ENCODE data around the gene MCF2L2. TPM values are rescaled to one million over a fixed set of nuclear protein-coding genes. Genes with fewer than 3 reads are reported as not detected.

The MCF2L2 gene
- total RNA-seq, 4 donors from 2014 or later: 0.59 to 4.1 (median 1.7) TPM

DNA sequence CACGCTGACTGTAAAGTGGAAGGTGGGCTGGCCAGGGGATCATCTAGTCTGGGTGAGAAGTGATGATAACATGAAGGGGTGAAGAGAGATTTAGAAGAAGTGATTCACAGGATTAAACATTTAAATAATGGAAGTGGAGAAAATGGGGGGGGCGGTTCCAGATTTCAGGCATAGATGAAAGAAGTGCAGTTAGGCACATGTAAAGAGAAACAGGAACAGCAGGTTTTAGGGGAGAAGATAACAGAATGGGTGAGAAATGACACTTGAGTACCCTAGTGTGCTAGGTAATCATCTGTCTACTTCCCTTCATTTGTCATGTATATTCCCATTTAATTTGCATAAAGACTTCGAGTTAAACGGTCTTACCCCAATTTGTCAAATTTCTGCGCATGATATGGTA, 160.1 kb downstream of the MCF2L2 start:
- Histone ChIP-seq H3K27ac (no peak overlapping the region), H3K4me3 (no peak overlapping the region), H3K4me1 (no peaks in the 10 kb centered on the region), H3K36me3 (no peaks in the 10 kb centered on the region), H3K9me3 (no peaks in the 10 kb centered on the region), H3K27me3 (no peaks in the 10 kb centered on the region)
- intact Hi-C loops (cut with DNase I; ENCODE audit: low total_unique reads): no loop called here
- no peak for TF ChIP-seq POLR2A (IDR thresholded peaks at IDR 0.05)
- TF ChIP-seq, protein P1, sequence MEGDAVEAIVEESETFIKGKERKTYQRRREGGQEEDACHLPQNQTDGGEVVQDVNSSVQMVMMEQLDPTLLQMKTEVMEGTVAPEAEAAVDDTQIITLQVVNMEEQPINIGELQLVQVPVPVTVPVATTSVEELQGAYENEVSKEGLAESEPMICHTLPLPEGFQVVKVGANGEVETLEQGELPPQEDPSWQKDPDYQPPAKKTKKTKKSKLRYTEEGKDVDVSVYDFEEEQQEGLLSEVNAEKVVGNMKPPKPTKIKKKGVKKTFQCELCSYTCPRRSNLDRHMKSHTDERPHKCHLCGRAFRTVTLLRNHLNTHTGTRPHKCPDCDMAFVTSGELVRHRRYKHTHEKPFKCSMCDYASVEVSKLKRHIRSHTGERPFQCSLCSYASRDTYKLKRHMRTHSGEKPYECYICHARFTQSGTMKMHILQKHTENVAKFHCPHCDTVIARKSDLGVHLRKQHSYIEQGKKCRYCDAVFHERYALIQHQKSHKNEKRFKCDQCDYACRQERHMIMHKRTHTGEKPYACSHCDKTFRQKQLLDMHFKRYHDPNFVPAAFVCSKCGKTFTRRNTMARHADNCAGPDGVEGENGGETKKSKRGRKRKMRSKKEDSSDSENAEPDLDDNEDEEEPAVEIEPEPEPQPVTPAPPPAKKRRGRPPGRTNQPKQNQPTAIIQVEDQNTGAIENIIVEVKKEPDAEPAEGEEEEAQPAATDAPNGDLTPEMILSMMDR (IDR thresholded peaks at IDR 0.05): no peak
- DNase-seq: no peak

DNA sequence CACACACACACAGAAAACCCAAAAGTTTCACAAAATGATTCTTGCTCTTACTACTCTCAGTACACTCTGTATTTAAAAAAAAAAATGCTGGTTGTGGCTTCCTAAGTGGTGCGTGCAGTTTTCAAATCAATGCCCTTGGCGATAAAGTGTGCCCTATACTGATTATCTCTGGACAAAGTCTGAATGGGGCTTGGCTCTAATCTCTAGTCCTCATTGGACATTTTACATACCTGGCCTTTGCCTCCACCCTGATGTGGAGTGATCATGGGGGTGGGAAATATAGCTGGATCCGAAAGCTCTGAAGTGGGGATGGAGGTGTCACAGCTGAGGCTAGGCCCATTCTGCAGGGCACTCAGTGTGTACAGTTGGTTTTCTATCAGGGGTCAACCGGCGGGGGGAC, 161.3 kb downstream of the MCF2L2 start:
- TF ChIP-seq, protein P1 (IDR thresholded peaks at IDR 0.05): no peak
- TF ChIP-seq POLR2A (IDR thresholded peaks at IDR 0.05): no peak
- no peaks in the 10 kb centered on the region for H3K9me3 ChIP-seq
- intact Hi-C loops (cut with DNase I; ENCODE audit: low total_unique reads): no loop called here
- no peak for DNase-seq
- no peak overlapping the region for H3K27ac ChIP-seq
- no peaks in the 10 kb centered on the region for H3K36me3 ChIP-seq
- H3K4me1 ChIP-seq: no peaks in the 10 kb centered on the region
- H3K4me3 ChIP-seq: no peak overlapping the region
- H3K27me3 ChIP-seq: no peaks in the 10 kb centered on the region

DNA sequence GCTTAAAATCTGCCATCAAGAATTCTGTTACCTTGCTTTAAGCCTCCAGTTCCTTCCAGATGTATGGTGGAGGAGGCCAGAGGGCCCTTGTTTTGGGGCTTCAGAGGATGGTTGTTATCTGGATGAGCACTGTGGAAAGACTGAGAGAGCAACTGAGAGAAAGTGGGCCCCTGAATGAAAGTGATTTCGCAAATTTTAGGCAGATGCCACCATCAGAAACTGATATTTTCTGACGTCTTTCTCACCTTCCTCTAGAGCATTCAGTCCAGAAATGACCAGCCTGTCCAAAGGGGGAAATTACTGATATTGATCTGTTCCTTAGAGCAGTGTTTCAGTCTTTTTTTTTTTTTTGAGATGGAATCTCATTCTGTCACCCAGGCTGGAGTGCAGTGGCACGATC, 162.0 kb downstream of the MCF2L2 start:
- Histone ChIP-seq H3K4me1 (no peaks in the 10 kb centered on the region), H3K9me3 (no peaks in the 10 kb centered on the region), H3K36me3 (no peaks in the 10 kb centered on the region), H3K27me3 (no peaks in the 10 kb centered on the region), H3K4me3 (no peak overlapping the region), H3K27ac (no peak overlapping the region)
- TF ChIP-seq, protein P1 (IDR thresholded peaks at IDR 0.05): no peak
- no peak for TF ChIP-seq POLR2A (IDR thresholded peaks at IDR 0.05)
- intact Hi-C loops (cut with DNase I; ENCODE audit: low total_unique reads): no loop called here
- DNase-seq: no peak

DNA sequence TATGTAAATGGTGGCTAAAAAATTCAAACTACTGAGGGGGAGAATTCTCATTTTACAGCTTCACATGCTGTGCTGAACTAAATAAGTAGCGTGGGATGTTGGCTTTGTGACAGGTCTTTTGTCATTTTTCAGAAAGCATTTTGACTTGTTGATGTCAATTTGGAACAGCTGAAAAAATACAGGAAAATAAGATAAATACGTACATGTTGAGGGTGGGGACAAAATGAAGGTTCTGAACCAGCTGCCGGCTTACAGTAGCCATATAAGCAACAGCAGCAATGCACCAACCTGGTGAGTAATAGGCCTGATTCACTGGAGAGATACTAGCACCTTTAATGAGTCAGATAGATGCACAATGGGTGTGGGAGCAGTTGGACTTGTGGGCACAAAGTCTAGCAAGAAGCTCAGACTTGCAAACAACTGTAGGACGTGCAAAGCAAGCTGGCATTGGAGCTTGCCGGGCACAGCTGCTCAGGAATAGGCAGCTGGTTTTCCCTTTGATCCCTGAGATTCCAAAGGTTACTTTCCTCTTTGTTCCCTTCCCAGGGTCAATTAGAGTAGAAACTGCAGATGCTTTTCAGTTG, 162.5 kb downstream of the MCF2L2 start:
- no peaks in the 10 kb centered on the region for H3K4me1 ChIP-seq

DNA sequence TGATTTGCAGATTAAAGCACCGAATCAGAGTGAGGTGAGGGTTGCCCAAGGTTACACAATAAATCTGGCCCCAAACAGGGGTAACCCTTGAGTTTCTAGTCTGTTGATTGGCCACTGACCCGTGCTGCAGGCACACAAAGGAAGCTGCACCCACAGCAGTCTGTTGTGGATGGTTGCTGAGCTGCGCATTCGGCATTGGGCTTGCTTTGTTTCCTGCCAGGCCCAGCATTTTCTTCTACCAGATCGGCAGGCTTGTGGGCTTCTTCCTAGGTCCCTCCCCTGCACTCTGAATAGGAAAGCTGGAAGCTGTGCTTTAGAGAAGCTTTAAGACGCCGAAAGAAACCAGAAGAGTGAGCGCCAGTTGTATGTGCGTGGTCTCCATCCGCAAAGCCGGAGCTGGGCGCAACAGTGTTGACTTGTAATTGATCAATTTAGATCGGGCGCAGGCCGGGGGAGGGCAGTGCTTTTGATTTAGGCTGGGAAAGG, 163.2 kb downstream of the MCF2L2 start:
- no peaks in the 10 kb centered on the region for H3K4me1 ChIP-seq
- H3K4me3 ChIP-seq: peak overlapping the region; percentile 3 to 9
- peak overlapping the region; percentile 61 to 77 for H3K27ac ChIP-seq
- intact Hi-C loops (cut with DNase I; ENCODE audit: low total_unique reads): no loop called here
- no peak for TF ChIP-seq POLR2A (IDR thresholded peaks at IDR 0.05)
- TF ChIP-seq, protein P1 (IDR thresholded peaks at IDR 0.05): no peak
- DNase-seq: peak; percentile 27 to 28
- H3K27me3 ChIP-seq: no peaks in the 10 kb centered on the region
- H3K36me3 ChIP-seq: no peaks in the 10 kb centered on the region
- no peaks in the 10 kb centered on the region for H3K9me3 ChIP-seq

More for the DNA sequence above, 162.5 kb downstream of the MCF2L2 start:
- peak in 1 of 2 donors; percentile 26 for DNase-seq
- Histone ChIP-seq H3K4me3 (peak overlapping the region in 1 of 2 donors; percentile 9), H3K36me3 (no peaks in the 10 kb centered on the region), H3K27me3 (no peaks in the 10 kb centered on the region), H3K27ac (peak overlapping the region; percentile 61 to 77), H3K9me3 (no peaks in the 10 kb centered on the region)
- intact Hi-C loops (cut with DNase I; ENCODE audit: low total_unique reads): no loop called here
- TF ChIP-seq, protein P1 (IDR thresholded peaks at IDR 0.05): no peak
- no peak for TF ChIP-seq POLR2A (IDR thresholded peaks at IDR 0.05)

All from uterus (tissue), 4 donors.